Astrocyte (in vitro differentiated cells and primary cell): ENCODE data around the gene EDARADD.

Experiments
- EZH2 ChIP-seq: IDR thresholded peaks from 2 replicates; pipeline ENCODE4 v1.6.1; 2012; ENCODE audit warnings: mild to moderate bottlenecking, low read length, inconsistent platforms; ENCODE audit not compliant: insufficient read depth
- TF ChIP-seq, protein P1 (sequence below): IDR thresholded peaks from 2 replicates; pipeline ENCODE4 v1.5.1; 2011; ENCODE audit warnings: low read depth, mild to moderate bottlenecking, inconsistent platforms, low read length, moderate library complexity; ENCODE audit not compliant: insufficient read depth

DNA sequence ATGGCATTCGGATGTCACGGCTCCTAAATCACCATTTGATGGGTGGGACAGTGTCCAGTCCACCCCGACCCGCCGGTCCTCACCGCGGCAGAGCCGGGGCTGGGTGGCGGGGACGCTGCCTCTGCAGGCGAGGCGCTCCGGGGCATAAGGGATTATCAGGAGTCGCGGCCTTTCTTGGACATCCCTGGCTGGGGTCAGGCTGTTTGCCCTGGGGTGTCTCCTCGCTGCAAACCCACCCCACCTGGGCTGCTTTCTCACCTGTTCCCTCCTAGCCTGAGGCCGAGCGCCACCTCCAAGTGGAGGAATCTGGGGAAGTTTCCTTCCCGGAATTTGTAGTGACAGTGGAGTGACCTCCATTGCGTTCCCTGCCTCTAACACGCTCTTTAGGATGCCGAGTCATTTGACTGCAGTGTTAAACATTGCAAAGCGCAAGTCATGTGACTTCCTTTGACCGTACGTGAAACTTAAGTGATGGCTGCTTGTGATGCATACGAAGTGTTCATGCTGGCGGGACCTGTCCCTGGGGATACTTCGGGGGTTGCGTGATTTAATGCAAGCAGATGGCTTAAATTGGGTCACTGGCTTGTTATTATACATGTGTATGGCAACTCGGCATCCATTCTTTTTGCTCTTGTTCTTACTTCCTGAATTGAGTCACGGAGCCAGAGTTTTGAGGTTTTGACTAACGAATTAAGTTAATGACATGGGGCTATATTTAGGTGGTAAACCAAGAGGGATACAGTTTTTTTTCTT, 130.2 kb downstream of the EDARADD start:
- no peak for TF ChIP-seq EZH2
- TF ChIP-seq, protein P1, sequence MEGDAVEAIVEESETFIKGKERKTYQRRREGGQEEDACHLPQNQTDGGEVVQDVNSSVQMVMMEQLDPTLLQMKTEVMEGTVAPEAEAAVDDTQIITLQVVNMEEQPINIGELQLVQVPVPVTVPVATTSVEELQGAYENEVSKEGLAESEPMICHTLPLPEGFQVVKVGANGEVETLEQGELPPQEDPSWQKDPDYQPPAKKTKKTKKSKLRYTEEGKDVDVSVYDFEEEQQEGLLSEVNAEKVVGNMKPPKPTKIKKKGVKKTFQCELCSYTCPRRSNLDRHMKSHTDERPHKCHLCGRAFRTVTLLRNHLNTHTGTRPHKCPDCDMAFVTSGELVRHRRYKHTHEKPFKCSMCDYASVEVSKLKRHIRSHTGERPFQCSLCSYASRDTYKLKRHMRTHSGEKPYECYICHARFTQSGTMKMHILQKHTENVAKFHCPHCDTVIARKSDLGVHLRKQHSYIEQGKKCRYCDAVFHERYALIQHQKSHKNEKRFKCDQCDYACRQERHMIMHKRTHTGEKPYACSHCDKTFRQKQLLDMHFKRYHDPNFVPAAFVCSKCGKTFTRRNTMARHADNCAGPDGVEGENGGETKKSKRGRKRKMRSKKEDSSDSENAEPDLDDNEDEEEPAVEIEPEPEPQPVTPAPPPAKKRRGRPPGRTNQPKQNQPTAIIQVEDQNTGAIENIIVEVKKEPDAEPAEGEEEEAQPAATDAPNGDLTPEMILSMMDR = no peak
